Type B pancreatic cell (in vitro differentiated cells): Measurements from ENCODE around the gene GMPPA. TPM values are rescaled to one million over a fixed set of nuclear protein-coding genes. Genes with fewer than 3 reads are reported as not detected.
A peak's percentile ranks its signal among the peaks of the same experiment; 100 is the strongest.

Experiments used
- DNase-seq: peaks from one replicate; pipeline ENCODE4 v3.0.0; 2021; ENCODE audit warnings: mixed read lengths; ENCODE audit not compliant: unreplicated experiment; ENCODE audit errors: extremely low spot score
- H3K27ac Mint-ChIP-seq: 2 replicates; pipeline ENCODE4 v1.8.0; 2021; ENCODE audit warnings: mild to moderate bottlenecking, mixed read lengths
- H3K27me3 Mint-ChIP-seq: 2 replicates; pipeline ENCODE4 v1.8.0; 2021; ENCODE audit warnings: mixed read lengths
- H3K36me3 Mint-ChIP-seq: 2 replicates; pipeline ENCODE4 v1.8.0; 2021; ENCODE audit warnings: mixed read lengths
- H3K4me1 Mint-ChIP-seq: one replicate; pipeline ENCODE4 v1.8.0; 2021; ENCODE audit warnings: mixed read lengths; ENCODE audit not compliant: unreplicated experiment
- H3K4me3 Mint-ChIP-seq: 2 replicates; pipeline ENCODE4 v1.8.0; 2021; ENCODE audit warnings: mild to moderate bottlenecking, mixed read lengths
- H3K9me3 Mint-ChIP-seq: 2 replicates; pipeline ENCODE4 v1.8.0; 2021; ENCODE audit warnings: mixed read lengths
- CTCF ChIP-seq: fragments of 200-600 bp; sonication (generic); conservative IDR thresholded peaks from 2 replicates; pipeline ENCODE4 v1.5.0; 2021; ENCODE audit warnings: antibody characterized with exemption, mild to moderate bottlenecking
- total RNA-seq: library from RNA; stranded (reverse); gene quantifications from 2 replicates; pipeline ENCODE4 v1.2.1, GENCODE V29; 2021; ENCODE audit warnings: low replicate concordance

GMPPA gene
- total RNA-seq, 1 donor from 2014 or later, result 34.4 TPM

- Mint-ChIP-seq H3K4me1 (no peaks in the 10 kb centered on the region), H3K4me3 (no peak overlapping the region), H3K27me3 (peaks cover 4% of the 10 kb centered on the region), H3K27ac (peak overlapping the region; percentile 63), H3K9me3 (no peaks in the 10 kb centered on the region), H3K36me3 (peaks cover 3% of the 10 kb centered on the region)
- DNase-seq, result no peak
- TF ChIP-seq CTCF, result no peak
Observed at GRCh38 chr2:219536967-219537366, 38.3 kb downstream of the GMPPA start.

GRCh38 chr2:219537657-219538488 lies 39.2 kb downstream of the GMPPA start:
- Mint-ChIP-seq H3K9me3 (no peaks in the 10 kb centered on the region), H3K27me3 (no peaks in the 10 kb centered on the region), H3K4me1 (peaks cover 8% of the 10 kb centered on the region), H3K27ac (no peak overlapping the region), H3K36me3 (peaks cover 3% of the 10 kb centered on the region), H3K4me3 (no peak overlapping the region)
- DNase-seq, result no peak
- no peak for TF ChIP-seq CTCF

GRCh38 chr2:219538504-219538951 lies 39.8 kb downstream of the GMPPA start:
- Mint-ChIP-seq H3K9me3 (no peaks in the 10 kb centered on the region), H3K27ac (no peak overlapping the region), H3K36me3 (peaks cover 3% of the 10 kb centered on the region), H3K4me3 (peak overlapping the region; percentile 41), H3K4me1 (peaks cover 8% of the 10 kb centered on the region), H3K27me3 (no peaks in the 10 kb centered on the region)
- no peak for TF ChIP-seq CTCF
- DNase-seq, result no peak

- no peaks in the 10 kb centered on the region for H3K27me3 Mint-ChIP-seq
- H3K4me3 Mint-ChIP-seq, result no peak overlapping the region
- no peaks in the 10 kb centered on the region for H3K9me3 Mint-ChIP-seq
- H3K36me3 Mint-ChIP-seq, result peaks cover 3% of the 10 kb centered on the region
- H3K4me1 Mint-ChIP-seq, result peaks cover 9% of the 10 kb centered on the region
- no peak overlapping the region for H3K27ac Mint-ChIP-seq
- no peak for DNase-seq
- no peak for TF ChIP-seq CTCF
Observed at GRCh38 chr2:219538956-219539788, 40.5 kb downstream of the GMPPA start.

GRCh38 chr2:219539926-219540678 lies 41.4 kb downstream of the GMPPA start:
- no peak for DNase-seq
- no peak overlapping the region for H3K27ac Mint-ChIP-seq
- H3K9me3 Mint-ChIP-seq, result no peaks in the 10 kb centered on the region
- H3K36me3 Mint-ChIP-seq, result peaks cover 3% of the 10 kb centered on the region
- H3K4me1 Mint-ChIP-seq, result peaks cover 18% of the 10 kb centered on the region
- TF ChIP-seq CTCF, result no peak
- no peaks in the 10 kb centered on the region for H3K27me3 Mint-ChIP-seq
- H3K4me3 Mint-ChIP-seq, result no peak overlapping the region
